Hippocampal formation (tissue), 2 donors: ENCODE data around the gene PDCD1.

Experiments
- DNase-seq, 2 donors: peaks; one replicate each; lab custom pipeline; 2025; lab: John Stamatoyannopoulos, UW

The PDCD1 gene

DNA sequence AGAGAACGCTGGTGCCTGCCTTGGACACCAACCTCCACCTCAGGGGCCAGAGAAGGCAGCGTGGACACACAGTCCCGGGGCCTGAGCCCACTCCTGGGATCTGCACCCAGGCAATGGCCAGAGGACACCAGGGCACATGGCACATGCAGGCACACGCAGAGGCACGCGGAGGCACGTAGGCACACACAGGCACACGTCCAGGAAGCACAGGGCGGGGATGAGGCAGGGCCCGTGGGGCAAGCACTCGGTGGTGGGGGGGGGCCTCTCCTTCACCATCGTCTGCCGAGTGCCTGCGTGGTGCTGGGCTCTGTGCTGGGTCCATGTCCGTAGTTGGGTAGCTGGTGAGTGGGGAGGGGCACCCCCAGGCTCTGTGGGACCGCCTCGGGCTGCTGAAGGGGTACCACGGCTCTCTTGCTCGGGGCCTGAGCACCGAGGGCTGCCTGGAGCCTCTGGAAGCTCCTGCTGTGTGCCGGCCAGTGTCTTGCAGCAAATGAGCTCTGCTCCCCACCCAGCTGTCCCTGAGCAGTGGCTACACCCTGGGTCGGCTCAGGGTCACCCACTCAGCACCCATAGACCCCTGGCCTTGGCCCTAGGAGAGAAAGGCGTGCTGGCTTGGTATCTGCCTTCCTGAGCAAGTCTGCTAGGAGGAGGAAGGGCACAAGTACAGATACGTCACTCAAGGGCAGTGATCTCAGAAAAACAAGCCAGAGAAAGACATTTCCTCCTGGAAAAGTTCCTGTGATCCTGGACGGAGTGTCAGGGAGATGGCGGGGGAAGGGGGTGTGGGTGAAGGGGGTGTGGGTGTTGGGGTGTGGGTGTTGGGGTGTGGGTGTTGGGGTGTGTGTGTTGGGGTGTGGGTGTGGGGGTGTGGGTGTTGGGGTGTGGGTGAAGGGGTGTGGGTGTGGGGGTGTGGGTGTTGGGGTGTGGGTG lies 37.3 kb upstream of the PDCD1 start:
- DNase-seq: no peak

DNA sequence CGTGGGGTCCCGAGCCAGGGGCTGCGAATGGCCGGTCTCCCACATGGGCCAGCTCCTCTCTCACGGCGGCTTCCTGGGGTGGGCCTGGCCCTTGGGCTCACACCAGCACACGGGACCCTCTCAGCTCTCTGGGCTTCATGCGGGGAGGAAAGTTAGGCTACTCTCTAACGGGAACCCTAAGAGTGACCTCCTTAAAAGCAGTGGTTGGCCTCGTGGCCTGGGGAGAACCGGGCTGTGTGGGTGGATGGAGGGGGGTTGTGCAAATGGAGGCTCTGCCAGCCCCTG lies 36.7 kb upstream of the PDCD1 start:
- DNase-seq: no peak

DNA sequence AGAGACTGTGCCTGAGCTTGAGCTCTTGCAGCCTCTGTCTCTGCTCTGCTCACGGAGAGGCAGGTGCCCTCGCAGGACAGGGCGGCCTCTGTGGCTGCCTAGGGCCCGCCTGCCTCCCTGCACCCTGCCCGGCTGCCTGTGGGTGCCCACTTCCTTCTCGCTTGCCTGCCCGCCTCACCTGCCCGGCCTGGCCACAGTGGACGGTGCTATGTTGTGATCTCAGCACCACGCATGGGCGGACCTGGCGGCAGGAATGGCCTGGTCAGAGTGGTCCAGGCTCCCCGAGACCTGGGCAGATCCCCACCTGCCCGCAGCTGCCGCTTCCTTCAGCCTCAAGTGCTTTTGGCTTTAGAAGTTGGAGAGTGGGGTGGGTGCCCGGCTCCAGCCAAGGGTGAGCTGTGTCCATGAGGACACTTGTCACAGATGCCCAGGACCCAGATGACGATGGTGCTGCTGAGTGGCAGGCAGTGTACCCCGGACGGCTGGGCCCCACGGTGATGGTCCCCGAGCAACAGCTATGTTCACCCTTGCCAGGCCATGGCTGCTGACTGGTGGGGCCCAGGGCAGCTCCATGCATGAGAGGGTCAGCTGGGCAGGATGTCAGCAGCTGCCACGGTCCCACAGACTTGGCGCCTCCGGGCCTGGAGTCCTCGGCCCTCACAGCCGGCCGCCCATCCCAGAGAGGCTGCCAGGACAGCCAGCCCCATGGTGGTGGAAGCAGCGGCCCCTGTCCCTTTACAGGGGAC lies 36.2 kb upstream of the PDCD1 start:
- DNase-seq: no peak

DNA sequence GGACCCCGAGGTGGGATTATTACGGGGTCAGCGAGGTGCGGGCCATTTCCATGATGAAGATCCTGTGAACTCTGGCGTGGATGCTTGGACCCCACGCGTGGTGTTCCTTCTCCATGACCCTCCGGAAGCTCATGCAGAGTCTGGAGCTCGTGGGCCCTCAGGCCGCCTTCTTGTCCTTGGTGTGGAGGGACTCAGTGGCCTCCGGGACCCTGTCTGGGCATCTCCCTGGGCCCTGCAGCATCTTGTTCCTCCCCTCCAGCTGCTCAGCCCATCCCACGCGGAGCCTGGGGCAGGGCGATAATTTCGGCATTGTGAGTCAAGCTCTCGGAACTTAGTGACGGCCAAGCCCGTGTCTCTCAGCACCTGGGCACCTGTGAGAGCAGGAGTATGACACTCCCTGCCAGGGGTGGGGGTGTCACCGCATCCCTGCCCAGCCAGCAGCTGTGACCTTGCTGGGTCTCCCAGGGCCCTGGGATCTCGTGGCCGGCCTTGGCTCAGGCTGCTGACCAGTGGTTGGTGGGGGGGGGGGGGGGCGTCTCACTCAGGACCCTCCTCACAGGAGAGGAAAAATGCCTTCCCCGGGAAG lies 35.5 kb upstream of the PDCD1 start:
- DNase-seq: no peak

DNA sequence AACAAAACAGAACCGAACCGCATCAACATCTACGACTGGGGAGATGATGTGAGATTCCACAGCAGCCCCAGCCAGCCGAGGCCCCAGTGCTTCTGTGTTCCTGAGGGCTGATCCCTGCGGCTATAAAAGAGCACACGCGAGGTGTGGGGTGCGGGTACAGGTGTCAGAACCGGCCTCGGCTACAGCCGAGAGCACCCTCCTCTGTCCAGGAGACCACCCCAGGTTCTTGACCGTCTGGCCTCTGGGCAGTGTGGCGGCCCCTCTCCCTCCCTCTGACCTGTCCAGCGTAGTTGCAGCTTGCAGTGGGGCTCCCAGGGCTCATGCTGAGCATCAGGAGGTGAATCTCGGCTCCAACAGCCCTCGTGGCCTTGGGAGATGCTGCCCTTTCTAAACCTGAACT lies 34.6 kb upstream of the PDCD1 start:
- DNase-seq: no peak

DNA sequence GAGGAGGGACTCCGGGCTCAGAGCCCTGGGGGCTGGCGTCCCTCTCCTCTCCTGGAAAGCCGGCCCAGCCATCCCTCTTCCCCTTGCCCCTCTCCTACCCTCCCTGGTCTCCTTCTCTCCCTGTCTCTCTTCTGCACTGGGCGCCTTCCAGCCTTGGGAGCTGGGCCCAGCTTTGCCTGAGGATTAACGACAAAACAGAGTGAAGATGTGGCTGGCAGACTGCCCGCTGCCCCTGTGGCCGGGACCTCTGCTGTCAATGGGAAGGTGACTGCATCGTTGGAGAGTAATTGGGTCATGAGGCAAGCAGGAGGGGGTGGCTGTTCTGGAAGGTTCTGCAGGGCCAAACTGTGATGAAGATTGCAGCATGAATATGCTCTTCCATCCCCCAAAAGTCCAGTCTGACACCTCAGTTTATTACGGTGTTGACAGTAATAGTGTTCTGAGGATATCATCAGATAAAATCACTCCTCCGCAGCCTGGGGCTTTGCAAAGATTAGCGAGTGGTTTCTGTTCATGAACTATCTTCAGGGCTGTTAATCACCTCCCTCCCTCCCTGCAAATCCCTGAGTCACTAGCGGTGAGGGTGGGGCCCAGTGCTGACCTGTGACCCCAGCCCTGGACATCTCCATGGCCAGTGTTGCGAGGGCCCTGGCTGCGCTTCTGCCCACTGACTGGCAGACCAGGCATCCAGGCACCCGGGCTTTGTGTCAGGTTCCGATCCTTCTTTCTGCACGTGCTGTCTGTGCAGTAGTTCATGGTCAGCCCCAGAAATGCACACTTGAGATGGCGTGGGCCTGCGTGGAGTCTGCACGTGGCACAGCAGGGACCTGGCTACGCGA lies 33.8 kb upstream of the PDCD1 start:
- no peak for DNase-seq

DNA sequence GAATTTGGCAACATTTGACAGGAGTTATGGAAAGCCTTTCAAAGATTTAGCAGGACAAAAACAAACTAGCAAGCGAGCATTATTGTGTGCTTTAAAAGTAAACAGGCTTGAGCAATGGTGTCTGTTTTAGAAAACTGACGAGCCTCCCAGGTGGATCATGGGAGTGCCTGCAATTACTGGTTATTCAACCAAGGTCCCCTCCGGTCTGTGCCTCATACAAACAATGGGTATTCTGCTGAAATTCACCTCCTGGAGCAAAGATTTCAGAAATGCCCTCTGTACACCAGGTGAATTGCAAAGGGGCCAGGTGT lies 33.2 kb upstream of the PDCD1 start:
- no peak for DNase-seq

DNA sequence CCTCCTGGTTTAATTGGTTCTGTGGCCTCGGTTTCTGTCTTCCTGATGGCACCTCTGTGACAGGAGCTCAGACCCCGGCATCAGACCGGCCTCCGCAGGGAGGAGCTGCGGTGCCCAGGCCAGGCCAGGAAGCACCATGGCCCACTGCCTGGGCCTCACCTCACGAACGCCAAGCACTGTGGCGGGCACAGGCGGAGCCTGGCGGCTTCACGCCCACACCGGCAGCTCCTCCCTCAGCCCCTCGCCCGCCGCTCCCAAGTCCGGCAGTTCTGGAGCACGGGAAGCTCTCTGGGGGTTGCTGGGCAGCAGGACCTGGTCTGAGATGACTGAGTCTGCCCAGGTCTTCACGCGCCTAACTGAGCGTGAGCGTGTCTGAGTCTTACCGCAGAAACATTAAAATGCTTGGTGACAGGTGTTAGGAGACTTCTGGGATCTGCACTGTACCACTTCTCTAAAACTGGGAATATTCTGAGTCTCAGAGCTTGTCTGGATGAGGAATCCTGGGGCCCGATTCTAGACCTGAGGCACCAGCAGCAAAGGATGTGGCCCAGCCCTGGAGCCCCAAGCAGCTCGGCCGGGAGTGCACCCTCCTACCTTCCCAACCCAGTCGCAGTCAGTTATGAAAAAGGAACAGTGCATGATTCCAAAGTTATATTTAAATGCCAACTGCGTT lies 32.8 kb upstream of the PDCD1 start:
- DNase-seq: no peak

DNA sequence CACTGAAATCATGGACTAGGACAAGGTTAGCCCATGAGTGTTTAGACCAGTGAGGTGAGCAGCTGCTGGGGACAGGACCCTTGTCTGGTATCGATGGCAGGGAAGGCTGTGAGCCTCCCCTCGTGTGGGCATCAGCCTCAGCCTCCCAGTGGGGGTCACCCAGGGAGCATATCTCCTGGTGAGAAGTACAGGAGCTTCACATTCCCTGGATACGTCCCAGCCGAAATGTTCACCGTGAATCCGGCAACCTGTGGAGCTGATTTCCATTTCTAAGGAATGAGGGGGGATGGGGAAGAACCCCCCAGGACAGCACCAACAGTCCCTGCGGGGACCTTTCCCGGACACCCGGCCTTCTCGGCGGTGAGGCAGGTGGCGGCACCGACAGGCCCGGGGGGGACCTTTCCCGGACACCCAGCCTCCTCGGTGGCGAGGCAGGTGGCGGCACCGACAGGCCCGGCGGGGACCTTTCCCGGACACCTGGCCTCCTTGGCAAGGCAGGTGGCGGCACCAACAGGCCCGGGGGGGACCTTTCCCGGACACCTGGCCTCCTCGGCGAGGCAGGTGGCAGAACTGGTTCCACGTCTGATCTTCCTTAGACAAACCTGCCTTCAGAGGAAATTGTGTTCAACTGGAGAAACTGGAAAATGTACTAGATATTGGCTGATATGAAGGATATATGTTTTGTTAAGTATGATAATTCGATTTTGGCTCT lies 32.0 kb upstream of the PDCD1 start:
- DNase-seq: no peak

DNA sequence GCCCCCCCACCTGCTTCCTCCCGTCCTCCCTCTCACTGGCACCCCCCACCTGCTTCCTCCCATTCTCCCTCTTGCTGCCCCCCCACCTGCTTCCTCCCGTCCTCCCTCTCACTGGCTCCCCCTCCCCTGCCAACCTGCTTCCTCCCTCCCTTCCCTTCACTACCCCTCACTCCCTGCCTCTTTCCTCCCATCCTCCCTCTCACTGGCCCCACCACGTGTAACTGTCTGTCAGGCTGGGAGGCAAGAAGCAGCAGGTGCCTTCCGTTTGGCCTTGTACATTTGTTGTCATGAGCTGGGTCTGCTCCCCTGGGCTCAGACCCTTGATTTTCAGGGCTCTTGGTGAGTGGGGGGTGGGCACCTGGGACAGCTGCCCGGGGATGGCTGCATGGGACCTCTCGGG lies 29.9 kb upstream of the PDCD1 start:
- DNase-seq: no peak

DNA sequence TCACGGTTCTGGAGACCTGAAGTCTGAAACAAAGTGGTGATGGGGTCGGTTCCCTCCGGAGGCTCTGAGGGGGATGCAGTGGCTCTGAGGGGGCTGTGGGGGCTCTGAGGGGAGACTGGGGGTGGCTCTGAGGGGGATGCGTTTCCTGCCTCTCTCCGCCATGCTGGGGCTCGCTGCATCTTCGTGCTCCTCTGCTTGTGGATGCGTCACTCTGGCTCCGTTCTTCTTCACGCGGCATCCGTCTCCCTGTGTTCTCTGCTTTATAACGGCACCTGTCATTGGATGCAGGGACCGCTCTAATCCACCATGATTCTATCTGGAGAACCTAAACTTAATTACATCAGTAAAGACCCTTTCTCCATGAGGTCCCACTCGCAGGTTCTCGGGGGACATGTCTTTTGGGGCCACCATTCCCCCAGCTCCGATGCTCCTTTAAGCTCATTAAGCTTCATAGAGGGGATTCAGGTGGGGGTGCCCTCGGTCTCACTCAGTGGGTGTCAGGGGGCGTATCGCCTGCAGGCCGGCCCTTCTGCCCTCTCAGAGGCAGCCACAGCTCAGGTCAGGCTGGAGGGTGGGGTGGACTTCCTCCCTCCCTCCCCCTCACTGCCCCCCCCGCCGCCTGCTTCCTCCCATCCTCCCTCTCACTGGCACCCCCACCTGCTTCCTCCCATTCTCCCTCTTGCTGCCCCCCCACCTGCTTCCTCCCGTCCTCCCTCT lies 29.3 kb upstream of the PDCD1 start:
- no peak for DNase-seq

DNA sequence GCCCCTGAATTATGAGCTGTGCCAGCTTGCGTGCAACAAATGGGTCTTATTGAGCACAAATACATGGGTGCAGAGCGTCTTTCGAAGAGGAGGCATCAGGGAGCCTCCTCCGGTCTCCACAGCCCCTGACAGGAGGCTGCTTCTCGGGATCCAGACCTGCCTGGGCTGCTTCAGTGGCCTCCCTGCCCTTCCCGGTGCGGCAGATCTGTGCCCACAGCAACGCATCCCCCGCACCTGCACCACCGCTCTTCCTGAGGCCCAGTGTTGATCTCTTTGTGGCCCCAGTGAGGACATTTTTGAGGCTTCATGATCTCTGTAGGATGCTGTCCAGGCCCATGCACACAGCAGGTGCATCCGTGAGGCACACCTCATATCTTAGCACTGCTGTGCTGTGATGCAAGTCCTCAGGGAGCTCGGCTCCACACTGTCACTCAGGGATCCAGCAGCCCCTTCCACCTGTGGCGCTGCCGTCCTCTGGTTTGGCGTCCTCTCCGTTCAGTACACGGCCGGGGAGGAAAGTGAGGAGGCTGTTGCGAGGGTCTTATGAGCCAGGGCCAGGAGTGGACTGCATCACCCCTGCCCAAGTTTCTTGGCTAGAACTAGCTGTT lies 28.2 kb upstream of the PDCD1 start:
- DNase-seq: no peak

DNA sequence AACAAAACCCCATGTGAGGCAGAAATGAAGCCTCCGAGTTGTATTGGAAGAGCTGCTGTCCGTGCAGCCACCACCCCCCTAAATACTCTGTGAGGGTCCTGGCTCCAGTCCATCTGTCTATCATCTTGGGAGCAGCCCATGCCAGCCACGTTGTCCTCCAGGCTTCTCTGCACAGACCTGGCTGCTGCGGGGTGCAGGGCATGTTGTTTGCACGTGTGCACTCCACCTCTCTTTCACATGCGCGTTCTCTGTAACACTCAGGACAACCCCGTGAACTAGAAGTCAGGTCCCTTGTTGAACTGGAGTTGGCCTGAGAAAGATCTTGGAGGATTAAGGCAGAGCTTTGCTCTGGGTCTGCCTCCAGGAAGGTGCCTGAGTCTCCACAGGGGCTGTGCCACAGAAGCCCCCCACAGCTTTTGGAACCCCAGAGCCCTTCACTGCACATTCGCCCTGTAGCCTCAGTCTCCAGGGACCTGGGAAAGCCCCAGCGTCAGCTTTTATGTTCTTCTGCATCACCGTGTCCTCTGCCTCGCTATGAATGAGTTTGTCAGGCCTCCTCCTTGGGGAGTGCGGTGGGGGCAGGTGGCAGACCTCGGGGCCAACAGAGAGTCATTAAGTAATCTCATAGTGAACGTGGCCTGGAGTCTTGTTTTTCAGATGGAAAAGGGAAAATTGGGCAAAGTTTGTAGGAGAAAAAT lies 27.4 kb upstream of the PDCD1 start:
- no peak for DNase-seq

DNA sequence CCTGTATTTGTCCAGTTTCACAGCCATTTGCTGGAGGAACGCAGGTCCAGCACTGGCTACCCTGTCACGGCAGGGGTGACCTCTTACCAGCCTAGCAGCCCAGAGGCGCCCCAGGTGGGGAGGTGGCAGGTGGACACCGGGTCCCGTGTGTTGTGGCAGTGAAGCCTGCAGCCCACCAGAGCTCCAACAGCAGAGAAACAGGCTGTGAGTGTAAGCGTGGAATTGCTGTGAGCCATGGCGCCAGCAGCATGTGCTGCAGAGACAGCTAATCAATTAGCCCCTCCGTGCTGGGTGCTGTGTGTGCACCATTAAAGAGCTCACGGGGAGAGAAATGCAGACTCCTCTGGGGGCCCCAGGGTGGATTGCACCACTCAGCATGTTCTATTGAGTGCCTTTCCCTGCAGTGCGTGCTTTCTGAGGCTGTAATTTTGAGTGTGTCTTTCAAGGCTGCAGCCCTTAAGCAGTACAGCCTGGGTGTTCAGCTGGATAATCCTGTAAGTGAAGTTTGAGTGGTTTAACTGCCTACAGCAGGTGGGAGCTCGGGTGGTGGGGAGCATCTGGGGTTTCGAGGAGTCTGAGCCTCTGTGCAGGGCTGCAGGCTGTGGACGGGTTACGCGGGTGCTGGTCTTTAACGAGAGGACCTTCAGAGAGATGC lies 26.7 kb upstream of the PDCD1 start:
- no peak for DNase-seq

DNA sequence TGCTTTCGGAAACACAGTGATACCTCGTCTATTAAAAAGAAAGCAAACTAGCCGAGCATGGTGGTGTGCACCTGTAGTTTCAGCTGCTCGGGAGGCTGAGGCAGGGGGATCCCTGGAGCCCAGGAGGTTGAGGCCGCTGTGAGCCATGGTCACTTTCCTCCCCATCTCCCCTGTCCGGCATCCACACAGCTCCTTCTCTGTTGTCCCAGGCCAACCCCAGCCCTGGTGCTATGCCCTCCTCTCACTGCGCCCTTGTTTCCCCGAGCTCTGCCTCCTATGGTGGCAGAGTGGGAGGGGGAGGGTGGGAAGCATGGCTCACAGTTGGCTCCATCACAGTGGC lies 26.2 kb upstream of the PDCD1 start:
- DNase-seq: no peak

DNA sequence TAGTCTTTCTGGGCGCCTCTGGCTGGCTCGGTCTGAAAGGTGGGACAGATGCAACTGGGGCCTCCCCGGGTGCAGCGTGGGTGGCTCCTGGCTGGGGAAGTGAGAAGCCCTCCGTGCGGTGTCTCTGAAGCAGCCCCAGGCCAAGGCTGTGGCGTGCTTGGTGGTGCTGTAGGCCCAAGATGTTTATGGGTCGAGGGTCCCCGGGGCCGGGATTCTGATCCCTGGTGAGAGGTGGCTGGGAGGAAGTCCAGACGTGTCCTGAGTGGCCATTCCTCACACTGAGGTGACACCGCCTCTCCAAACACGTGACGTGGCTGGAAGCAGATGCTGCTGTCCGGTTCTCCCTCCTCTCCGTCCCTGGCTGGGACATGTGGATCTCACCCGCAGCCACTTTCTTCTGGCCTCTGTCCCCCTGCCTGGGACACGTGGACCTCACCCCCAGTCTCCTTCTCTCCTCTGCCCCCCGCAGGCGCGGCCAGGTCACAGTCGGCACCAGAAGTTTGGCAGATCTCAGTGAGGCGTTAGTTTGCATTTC lies 23.5 kb upstream of the PDCD1 start:
- no peak for DNase-seq

DNA sequence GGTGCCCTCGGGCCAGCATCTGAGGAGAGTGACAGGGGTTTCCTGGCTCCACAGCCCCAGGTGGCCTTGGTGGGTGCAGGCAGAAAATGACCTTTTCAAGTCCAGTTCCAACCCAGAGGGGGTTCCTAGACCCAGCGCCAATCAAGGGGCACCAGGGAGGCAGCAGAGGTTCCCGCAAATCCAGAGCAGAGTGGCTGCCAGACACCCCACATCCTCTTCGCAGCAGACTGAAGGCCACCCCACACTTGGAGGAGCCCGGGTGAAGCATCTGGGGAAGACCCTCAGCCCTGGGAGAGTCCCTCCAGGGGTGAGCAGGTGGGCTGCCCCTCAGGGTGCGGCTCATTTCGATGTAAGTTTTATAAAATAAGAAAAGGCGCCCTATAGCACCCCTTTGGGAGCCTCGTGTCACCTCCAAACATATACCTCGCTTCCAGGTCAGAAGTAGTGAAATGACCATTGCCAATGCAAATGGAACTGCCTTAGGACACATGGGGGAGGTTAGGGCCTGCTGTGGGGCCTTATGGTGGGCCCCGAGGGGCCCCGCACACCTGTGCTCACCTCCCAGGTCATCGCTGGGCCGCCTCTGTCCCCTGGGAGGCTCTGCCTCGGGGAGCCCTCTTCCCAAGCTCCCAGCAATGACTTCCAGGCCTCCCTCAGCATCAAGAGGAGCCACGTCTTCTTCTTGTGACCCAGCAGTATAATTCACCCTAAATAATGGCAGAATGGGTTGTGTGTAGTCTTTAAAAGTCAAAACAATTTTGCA lies 21.8 kb upstream of the PDCD1 start:
- DNase-seq: no peak

DNA sequence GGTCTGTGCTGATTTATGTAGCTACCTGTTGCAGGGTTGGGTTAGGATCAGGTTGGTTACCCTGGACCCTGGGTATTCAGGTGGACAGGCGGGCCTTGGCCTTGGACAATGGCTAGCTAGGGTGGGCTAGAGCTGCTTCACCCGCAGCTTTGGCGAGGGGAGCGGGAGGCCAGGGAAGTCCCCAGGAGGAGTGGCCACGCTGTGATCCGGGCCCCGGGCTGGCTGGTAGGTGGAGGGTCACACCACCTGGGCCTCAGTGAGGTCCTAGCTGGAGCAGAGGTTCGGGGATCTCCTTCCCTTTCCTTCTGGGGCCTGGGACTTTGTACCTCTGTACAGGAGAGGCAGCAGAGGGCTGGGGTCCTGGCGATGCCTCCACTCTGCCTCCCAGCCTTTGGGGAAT lies 20.6 kb upstream of the PDCD1 start:
- DNase-seq: no peak
